ENCODE measurements around the gene CELF2.

- no peak for TF ChIP-seq CTCF (IDR thresholded peaks at IDR 0.05)
- no peak for TF ChIP-seq POLR2A (IDR thresholded peaks at IDR 0.05)
- TF ChIP-seq EP300 (IDR thresholded peaks at IDR 0.05), result no peak
Observed at GRCh38 chr10:11089272-11089671, 71.6 kb downstream of the CELF2 start.
